ENCODE results near the gene CEMP1. TPM values are rescaled to one million over a fixed set of nuclear protein-coding genes. Genes with fewer than 3 reads are reported as not detected.

CEMP1 gene
- total RNA-seq, 1 experiment from 2014 or later: not detected

DNA sequence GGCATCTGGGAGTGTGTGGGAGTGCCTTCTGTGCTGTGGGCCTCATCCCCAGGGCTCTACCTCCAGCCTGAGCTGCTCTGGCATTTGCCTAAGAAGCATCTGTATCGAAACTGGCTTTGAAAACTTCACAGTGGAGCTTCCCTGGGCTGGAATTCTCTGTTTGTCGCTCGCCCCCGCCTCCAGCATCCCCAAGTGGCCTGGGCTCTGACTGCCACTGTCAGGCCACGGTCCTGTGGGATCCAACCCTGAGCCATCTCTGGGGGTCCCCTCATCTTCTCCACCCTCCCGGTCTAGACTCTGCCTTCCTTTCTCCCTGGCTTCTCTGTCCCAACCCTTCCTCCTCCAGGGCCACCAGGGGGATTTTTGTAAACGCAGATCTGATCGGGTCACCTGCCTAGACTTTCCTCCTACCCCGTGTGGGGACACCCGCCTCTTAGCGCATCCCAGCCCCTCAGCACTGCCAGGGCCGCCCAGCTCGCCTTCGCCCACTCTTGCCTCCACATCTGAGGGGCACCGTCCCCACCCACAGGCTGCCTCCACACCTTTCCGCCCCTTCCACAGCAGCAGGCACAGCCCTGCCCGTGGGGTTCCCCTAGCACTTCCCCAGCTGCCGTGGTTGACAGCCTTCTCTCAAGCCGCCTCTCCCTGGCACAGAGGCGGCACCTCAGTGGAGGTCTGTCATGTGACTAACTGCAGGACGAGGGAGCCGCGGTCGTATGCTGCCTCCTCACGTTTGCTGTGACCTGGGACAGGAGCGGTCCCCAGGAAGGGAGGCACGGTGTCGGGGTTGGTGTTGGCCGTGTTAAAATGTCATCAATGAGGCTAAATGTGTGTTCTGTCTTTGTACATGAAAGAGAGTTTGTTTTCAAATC lies 44.3 kb downstream of the CEMP1 start:
- Histone ChIP-seq H3K27me3 (ENCODE audit: control insufficient read depth, insufficient read depth, low read length) (no peaks in the 10 kb centered on the region), H3K9me3 (ENCODE audit: control insufficient read depth, insufficient read depth, low read depth, low read length) (no peaks in the 10 kb centered on the region), H3K27ac (ENCODE audit: low read length) (no peak overlapping the region), H3K36me3 (ENCODE audit: control insufficient read depth, insufficient read depth, low read length) (no peaks in the 10 kb centered on the region), H3K4me1 (ENCODE audit: control insufficient read depth, insufficient read depth, low read length) (peaks cover 8% of the 10 kb centered on the region; the same call in 1 of the 2 replicates), H3K4me3 (ENCODE audit: low read depth in 2 of 2, low read length in 2 of 2) (no peak overlapping the region)
- ChIA-PET POLR2A (no interaction called here), CTCF (no interaction called here)
- intact Hi-C loops (cut with micrococcal nuclease; ENCODE audit: unreplicated experiment) (no loop called here), in situ Hi-C loops (cut with HindIII; ENCODE audit: low pct_unique_long_range_greater_than_20kb, low sequenced_read_pairs) (no loop called here)
- TF ChIP-seq TCF7L2 (IDR thresholded peaks at IDR 0.05; ENCODE audit: low read depth, low read length) (no peak), CTCF (IDR thresholded peaks at IDR 0.05) (no peak), SIN3A (IDR thresholded peaks at IDR 0.05; ENCODE audit: borderline replicate concordance, insufficient read depth, low read depth, low read length) (no peak), POLR2AphosphoS5 (IDR thresholded peaks at IDR 0.05; ENCODE audit: low read depth, low read length) (no peak)
- TF ChIP-seq, protein P1, sequence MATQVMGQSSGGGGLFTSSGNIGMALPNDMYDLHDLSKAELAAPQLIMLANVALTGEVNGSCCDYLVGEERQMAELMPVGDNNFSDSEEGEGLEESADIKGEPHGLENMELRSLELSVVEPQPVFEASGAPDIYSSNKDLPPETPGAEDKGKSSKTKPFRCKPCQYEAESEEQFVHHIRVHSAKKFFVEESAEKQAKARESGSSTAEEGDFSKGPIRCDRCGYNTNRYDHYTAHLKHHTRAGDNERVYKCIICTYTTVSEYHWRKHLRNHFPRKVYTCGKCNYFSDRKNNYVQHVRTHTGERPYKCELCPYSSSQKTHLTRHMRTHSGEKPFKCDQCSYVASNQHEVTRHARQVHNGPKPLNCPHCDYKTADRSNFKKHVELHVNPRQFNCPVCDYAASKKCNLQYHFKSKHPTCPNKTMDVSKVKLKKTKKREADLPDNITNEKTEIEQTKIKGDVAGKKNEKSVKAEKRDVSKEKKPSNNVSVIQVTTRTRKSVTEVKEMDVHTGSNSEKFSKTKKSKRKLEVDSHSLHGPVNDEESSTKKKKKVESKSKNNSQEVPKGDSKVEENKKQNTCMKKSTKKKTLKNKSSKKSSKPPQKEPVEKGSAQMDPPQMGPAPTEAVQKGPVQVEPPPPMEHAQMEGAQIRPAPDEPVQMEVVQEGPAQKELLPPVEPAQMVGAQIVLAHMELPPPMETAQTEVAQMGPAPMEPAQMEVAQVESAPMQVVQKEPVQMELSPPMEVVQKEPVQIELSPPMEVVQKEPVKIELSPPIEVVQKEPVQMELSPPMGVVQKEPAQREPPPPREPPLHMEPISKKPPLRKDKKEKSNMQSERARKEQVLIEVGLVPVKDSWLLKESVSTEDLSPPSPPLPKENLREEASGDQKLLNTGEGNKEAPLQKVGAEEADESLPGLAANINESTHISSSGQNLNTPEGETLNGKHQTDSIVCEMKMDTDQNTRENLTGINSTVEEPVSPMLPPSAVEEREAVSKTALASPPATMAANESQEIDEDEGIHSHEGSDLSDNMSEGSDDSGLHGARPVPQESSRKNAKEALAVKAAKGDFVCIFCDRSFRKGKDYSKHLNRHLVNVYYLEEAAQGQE (IDR thresholded peaks at IDR 0.05; ENCODE audit: insufficient read depth in 1 of 2, low read depth in 2 of 2, low read length in 1 of 2): no peak
- ATAC-seq (peak; percentile 53), DNase-seq (ENCODE audit: low read depth, low spot score) (no peak)
- no TSS peak for BruUV-seq (replicated peaks)

DNA sequence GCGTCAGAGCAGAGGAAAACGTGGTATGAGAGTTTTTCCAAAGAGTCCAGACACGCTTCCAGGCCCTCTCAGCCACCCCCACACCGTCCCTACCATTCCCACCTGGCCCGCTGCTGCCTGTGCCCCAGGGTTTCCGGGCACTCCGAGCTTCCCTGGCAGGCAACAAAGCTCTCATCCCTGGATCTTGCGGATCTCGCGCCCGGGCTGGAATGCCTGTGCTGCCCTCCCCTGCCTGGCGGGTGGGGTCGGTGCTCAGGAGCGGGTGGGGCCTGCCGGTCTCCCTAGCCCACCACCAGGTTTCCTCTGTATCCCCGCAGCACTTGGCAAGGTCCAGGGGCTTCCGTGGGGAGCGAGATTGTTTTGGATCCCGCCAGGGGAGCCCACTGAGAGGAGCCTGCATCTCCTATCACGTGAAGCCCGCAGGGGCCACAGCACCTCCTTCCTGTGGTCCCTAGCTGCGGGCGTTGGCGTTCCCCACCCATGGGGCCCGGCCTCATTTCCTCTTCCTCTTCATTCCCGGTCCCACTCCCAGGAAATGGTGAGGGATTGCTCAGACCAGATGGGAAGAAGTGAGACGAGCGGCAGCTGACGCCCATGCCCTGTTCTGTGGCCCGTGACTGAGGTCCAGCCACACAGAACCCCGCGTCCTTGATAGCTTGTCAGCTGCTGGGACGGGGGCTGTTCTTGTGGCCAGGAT lies 45.2 kb downstream of the CEMP1 start:
- TF ChIP-seq TCF7L2 (IDR thresholded peaks at IDR 0.05; ENCODE audit: low read depth, low read length) (no peak), SIN3A (IDR thresholded peaks at IDR 0.05; ENCODE audit: borderline replicate concordance, insufficient read depth, low read depth, low read length) (no peak), CTCF (IDR thresholded peaks at IDR 0.05) (no peak), POLR2AphosphoS5 (IDR thresholded peaks at IDR 0.05; ENCODE audit: low read depth, low read length) (no peak)
- TF ChIP-seq, protein P1 (IDR thresholded peaks at IDR 0.05; ENCODE audit: insufficient read depth in 1 of 2, low read depth in 2 of 2, low read length in 1 of 2): no peak
- CTCF ChIA-PET: no interaction called here
- ATAC-seq (no peak), DNase-seq (ENCODE audit: low read depth, low spot score) (no peak)
- BruUV-seq (replicated peaks): no TSS peak
- intact Hi-C loops (cut with micrococcal nuclease; ENCODE audit: unreplicated experiment) (no loop called here), in situ Hi-C loops (cut with HindIII; ENCODE audit: low pct_unique_long_range_greater_than_20kb, low sequenced_read_pairs) (no loop called here)
- H3K9me3 ChIP-seq (ENCODE audit: control insufficient read depth, insufficient read depth, low read depth, low read length): no peaks in the 10 kb centered on the region
- H3K36me3 ChIP-seq (ENCODE audit: control insufficient read depth, insufficient read depth, low read length): no peaks in the 10 kb centered on the region
- H3K27me3 ChIP-seq (ENCODE audit: control insufficient read depth, insufficient read depth, low read length): no peaks in the 10 kb centered on the region
- peaks cover 8% of the 10 kb centered on the region; the same call in 1 of the 2 replicates for H3K4me1 ChIP-seq (ENCODE audit: control insufficient read depth, insufficient read depth, low read length)
- POLR2A ChIA-PET: interaction anchor here (0.6 kb wide), 1 partner anchor 271 kb away, joined by 3 read pairs; the partner anchor contains the start of gene PGP
- no peak overlapping the region for H3K27ac ChIP-seq (ENCODE audit: low read length)
- H3K4me3 ChIP-seq (ENCODE audit: low read depth in 2 of 2, low read length in 2 of 2): no peak overlapping the region

All from Panc1 (cell line).